GM12864 (cell line): ENCODE data around the gene AKAP10.

ENCODE experiments used
- DNase-seq: peaks from one replicate; pipeline ENCODE4 v3.0.0-alpha.2; 2011; ENCODE audit warnings: low read depth
- H3K4me3 ChIP-seq: 2 replicates; pipeline ENCODE4 v1.5.1; 2011; ENCODE audit warnings: mild to moderate bottlenecking, low read depth, low read length, control low read depth
- CTCF ChIP-seq: IDR thresholded peaks from 2 replicates; pipeline ENCODE4 v1.5.1; 2011; ENCODE audit warnings: low read depth, mild to moderate bottlenecking, moderate library complexity, low read length, control low read depth, inconsistent platforms; ENCODE audit errors: missing control alignments

AKAP10 gene

GRCh38 chr17:19939993-19940721 lies 37.5 kb downstream of the AKAP10 start:
- no peak overlapping the region for H3K4me3 ChIP-seq
- no peak for DNase-seq
- TF ChIP-seq CTCF, result no peak

GRCh38 chr17:19938736-19939135 lies 38.9 kb downstream of the AKAP10 start:
- no peak for DNase-seq
- H3K4me3 ChIP-seq, result no peak overlapping the region
- no peak for TF ChIP-seq CTCF

GRCh38 chr17:19937522-19937921 lies 40.1 kb downstream of the AKAP10 start:
- DNase-seq, result no peak
- H3K4me3 ChIP-seq, result no peak overlapping the region
- TF ChIP-seq CTCF, result no peak

GRCh38 chr17:19935169-19935568 lies 42.5 kb downstream of the AKAP10 start:
- H3K4me3 ChIP-seq, result no peak overlapping the region
- TF ChIP-seq CTCF, result no peak
- no peak for DNase-seq

GRCh38 chr17:19933628-19934027 lies 44.0 kb downstream of the AKAP10 start:
- no peak for DNase-seq
- H3K4me3 ChIP-seq, result no peak overlapping the region
- TF ChIP-seq CTCF, result no peak

- TF ChIP-seq CTCF, result no peak
- no peak for DNase-seq
- H3K4me3 ChIP-seq, result no peak overlapping the region
These were observed 44.4 kb downstream of the AKAP10 start for GRCh38 chr17:19933221-19933620.

- TF ChIP-seq CTCF, result no peak
- H3K4me3 ChIP-seq, result no peak overlapping the region
- no peak for DNase-seq
These were observed 49.3 kb downstream of the AKAP10 start for GRCh38 chr17:19928299-19928698.
